HFF-Myc (cell line): ENCODE data around the gene NUP62.

ENCODE experiments used
- DNase-seq: peaks from one replicate; pipeline ENCODE4 v3.0.0-alpha.2; 2011; ENCODE audit warnings: low read depth; ENCODE audit errors: extremely low read depth
- H3K4me3 ChIP-seq: replicated peaks from 2 replicates; pipeline ENCODE4 v1.5.1; 2011; ENCODE audit warnings: low read depth, mild to moderate bottlenecking, control low read depth, low read length
- TF ChIP-seq, protein P1 (sequence below): IDR thresholded peaks from 2 replicates; pipeline ENCODE4 v1.5.1; 2012; ENCODE audit warnings: mild to moderate bottlenecking, low read depth, low read length, control low read depth; ENCODE audit errors: missing control alignments

The NUP62 gene

DNA sequence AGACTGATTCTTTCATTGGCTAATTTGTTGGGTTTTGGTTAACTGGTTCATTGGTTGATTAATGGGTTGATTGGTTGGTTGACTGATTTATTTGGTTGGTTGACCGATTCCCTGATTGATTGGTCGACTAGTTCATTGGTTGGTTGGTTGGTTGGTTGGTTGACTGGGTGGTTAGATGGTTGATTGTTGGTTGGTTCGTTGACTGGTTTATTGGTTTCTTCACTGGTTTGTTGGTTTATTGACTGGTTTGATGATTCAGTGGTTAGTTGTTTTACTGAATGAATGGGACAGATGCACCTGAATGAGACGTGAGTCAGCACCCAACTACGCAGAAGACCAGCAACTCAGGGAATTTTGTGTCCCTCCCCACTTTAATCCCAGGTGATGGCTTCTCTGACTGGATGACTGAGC is 2.7 kb upstream of the NUP62 start:
- TF ChIP-seq, protein P1, sequence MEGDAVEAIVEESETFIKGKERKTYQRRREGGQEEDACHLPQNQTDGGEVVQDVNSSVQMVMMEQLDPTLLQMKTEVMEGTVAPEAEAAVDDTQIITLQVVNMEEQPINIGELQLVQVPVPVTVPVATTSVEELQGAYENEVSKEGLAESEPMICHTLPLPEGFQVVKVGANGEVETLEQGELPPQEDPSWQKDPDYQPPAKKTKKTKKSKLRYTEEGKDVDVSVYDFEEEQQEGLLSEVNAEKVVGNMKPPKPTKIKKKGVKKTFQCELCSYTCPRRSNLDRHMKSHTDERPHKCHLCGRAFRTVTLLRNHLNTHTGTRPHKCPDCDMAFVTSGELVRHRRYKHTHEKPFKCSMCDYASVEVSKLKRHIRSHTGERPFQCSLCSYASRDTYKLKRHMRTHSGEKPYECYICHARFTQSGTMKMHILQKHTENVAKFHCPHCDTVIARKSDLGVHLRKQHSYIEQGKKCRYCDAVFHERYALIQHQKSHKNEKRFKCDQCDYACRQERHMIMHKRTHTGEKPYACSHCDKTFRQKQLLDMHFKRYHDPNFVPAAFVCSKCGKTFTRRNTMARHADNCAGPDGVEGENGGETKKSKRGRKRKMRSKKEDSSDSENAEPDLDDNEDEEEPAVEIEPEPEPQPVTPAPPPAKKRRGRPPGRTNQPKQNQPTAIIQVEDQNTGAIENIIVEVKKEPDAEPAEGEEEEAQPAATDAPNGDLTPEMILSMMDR: no peak
- no peak overlapping the region for H3K4me3 ChIP-seq

DNA sequence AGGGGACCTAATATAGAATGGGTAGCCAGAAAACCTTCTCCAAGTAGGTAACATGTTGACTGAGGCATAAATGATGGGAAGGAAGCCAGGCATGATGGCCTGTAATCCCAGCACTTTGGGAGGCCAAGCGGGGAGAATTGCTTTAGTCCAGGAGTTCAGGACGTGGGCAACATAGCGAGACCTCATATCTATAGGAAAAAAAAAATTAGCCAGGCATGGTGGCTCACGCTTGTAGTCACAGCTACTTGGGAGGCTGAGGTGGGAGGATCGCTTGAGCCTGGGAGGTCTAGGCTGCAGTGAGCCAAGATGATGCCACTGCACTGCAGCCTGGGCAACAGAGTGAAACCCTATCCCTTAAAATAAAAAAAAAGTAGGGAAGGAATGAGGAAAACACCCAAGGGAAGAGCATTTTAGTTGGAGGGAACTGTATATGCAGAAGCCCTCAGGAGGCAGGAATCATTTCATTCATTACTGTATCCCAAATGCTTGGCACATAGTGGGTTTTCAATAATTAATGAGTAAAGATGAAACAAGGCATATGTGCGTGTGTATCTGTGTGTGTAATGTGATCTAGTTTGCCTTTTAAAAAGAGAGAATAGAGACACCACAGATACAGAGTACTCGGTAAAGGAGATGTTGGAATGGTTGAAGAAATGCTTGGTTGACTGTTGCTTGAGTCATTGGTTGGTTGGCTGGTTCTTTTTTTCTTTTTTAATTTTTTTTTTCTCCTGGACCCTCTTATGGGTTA is 2.2 kb upstream of the NUP62 start:
- TF ChIP-seq, protein P1: no peak
- H3K4me3 ChIP-seq: no peak overlapping the region
- DNase-seq: no peak

More for the DNA sequence above, 2.7 kb upstream of the NUP62 start:
- no peak for DNase-seq

DNA sequence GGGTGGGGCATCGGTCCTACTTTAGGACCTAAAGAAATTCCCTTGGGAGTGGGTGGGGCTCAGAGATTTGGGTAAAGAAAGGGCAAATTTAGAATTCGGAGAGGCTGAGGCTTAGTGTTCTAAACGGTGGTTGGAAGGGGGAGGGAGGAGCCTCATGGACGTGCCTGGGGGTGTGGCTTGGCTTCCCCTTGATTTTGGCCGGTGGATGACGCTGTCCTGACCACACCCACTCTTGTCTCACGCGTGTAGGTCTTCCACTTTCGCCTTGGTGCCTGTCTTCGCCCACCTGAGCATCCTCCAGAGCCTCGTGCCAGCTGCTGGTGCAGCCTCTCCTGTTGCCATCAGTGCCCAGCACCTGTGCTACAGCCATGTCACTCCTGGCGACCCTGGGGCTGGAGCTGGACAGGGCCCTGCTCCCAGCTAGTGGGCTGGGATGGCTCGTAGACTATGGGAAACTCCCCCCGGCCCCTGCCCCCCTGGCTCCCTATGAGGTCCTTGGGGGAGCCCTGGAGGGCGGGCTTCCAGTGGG is 1.2 kb upstream of the NUP62 start:
- DNase-seq: no peak
- TF ChIP-seq, protein P1: no peak
- peak overlapping the region; percentile 86; the same call in 1 of the 2 replicates for H3K4me3 ChIP-seq

DNA sequence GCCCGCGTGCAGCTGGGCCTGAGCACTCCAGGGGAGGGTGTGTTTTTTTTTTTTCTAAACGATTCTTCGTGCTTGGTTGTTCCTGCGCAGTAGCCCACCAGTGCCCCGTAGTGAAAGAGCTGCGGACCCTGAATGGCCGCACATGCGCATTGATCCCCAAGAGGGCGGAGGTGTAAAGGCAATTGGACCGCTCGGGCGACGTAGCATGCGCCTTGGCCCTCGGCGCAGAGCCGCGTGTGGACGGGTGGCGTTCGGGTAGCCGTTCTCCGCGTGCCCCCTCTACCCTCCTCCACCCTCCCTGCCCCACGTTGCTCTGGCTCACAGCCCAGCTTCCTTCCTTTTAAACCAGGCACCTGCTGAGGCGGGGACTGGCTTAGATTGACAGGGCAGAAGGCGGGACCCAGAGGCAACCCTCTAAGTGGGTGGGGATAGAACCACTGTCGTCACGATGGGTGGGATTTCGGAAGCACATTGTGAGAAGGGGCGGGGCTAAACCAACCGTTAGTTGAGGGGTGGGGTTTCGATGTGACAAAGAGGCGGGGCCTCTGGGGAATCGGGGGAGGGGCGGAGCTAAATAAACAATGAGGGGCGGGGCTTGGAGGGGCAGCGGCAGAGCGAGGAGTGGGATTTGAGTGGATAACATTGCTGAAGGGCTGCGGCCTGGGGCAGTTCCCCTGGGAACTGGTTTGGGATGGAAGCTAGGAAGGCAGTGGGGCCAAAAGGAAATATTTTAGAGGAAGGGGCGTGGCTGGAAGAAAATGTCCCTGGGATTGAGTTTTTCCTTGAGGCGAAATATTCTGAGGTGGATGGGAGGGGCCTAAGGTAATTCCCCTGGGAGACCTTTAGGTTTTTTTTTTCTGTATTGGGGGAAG is 543 bp upstream of the NUP62 start:
- H3K4me3 ChIP-seq: peak overlapping the region; percentile 86
- peak; percentile 91 for DNase-seq
- TF ChIP-seq, protein P1: no peak

DNA sequence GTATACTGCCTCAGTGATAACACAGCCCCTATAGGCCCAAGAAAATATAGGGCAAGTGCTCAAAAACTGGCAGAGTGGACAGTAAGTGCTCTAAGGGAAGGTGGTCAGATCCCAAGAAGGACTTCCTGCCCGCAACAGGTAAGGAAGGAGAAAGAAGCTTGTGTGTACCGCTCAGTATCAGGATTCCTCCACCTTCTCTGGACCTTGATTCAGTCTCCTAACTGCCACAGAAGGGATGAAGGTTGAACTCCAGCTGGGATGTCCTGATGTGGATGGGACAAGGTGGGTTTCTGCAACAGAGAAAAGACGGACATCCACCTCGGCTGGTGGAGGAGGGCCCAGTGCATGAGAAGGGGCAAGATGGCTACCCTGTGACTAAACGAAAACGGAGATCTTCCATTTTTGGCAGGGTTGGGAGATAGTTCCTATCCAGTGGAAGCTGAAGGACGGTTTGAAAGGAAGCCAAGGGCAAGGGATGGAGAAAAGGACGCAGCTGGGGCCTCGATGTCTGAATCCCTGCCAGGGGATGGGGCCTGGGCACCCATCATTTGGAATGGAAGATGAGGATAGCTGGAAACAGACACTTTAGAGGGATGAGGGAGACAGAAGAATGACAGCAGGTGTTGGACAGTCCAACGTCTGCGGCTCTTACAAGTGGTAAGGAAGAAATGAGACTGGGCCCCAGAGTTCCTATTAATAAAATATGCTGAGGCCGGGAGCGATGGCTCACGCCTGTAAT is 1.6 kb downstream of the NUP62 start:
- no peak for DNase-seq
- peak overlapping the region; percentile 86 for H3K4me3 ChIP-seq
- TF ChIP-seq, protein P1: no peak

DNA sequence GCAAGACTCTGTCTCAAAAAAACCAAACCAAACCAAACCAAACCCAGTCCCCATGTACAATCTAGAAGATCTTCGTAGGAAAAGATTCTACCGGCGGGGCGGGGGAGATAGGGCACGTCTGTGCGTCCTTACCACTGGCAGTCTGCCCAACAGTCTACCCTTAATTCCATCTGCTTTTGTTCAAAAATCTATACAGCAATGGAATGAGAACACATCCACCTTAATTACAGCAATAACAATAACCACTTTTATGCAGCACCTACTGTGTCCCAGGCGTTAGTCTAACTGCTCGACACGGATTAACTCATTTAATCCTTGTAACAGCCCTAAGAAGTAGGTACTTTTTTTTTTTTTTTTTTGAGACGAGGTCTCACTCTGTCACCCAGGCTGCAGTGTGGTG is 2.8 kb downstream of the NUP62 start:
- TF ChIP-seq, protein P1: no peak
- DNase-seq: no peak
- H3K4me3 ChIP-seq: no peak overlapping the region
